HG03025 (cell line): ENCODE data around the gene L3MBTL3.
"Not testable (repeated sequence)": the region's sequence is repeated elsewhere in the genome, so short reads cannot be mapped to it uniquely, and the experiment has no call there.

Experiments used
- ATAC-seq: cut with Tn5 transposase; IDR thresholded peaks from one replicate; pipeline ENCODE4 v1.9.1; 2021; ENCODE audit warnings: mild to moderate bottlenecking, moderate library complexity; ENCODE audit not compliant: unreplicated experiment, low FRiP score

L3MBTL3 gene

DNA sequence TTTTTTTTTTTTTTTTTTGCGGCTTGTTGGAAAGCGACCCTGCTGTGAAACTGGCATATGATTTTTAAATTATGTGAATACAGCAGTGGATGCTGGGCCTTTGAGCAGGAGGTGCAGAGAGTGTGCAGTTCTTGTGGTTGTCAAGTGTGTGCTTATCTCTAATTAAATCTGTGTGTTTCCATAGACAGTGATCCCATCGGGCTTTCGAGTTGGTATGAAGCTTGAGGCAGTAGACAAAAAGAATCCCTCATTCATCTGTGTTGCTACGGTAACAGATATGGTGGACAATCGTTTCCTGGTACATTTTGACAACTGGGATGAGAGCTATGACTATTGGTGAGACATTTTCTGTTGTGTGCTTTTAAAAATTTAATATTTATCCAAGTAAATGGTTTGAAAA is 52.4 kb downstream of the L3MBTL3 start:
- ATAC-seq: no peak

DNA sequence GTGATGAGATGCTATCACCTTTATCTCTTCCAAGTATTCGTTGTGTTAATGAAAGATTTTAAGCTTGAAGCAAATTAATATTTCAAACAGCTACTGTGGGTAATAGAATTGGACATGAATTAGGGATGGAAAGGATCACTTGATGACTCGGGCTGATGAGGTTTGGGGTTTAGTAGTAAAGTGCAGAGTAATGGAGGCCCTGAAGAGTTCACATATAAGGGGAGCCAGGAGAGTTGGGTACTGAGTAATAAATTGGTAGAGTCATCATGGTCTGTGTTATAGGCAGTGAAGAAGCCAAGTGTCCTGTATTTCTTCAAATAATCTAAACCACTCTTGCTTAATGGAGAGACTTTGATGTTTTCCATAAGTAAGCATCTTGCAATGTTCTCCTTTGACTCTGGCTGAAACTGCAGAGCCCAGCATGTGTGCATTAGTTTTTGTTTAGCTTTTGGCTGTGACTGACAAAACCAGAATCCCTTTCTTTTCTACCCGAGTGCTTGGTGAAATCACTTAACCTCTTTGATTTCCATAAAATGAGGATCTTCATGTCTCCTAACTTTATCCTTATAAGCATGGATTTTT is 57.6 kb downstream of the L3MBTL3 start:
- ATAC-seq: no peak

DNA sequence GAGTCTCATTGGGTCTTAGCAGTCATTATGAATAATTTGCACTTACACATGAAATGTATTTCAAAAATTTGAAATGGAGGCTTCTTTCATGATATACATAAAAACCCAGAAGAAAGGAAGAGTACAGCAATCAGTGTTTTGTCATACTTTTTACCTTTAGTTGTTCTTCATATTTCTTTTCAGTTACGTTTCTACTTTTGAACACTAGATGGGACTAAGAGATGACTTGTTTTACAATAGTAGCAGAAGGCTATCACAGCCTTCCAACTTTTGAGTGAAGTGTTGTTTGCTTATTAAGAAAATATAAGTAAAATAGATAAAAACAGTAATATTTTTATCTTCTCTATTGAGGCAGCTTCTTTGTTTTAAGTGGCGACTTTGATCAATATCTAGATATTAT is 58.1 kb downstream of the L3MBTL3 start:
- no peak for ATAC-seq

DNA sequence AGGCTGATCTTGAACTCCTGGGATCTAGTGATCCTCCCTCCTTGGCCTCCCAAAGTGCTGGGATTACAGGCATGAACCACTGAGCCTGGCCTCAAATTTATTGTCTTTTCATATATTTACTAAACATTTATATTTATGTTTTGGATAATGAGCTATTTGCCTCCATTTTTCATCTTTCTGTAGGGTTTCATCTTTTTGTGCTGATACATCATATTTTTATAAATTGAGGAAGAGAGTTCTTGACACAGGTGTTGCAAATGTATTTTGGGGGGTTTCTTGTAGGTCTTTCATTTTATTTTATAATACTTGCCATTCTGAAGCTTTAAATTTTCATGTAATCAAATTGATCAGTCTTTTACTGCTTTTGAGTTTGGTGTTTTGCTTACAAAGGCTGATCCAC is 72.4 kb downstream of the L3MBTL3 start:
- ATAC-seq: no peak

DNA sequence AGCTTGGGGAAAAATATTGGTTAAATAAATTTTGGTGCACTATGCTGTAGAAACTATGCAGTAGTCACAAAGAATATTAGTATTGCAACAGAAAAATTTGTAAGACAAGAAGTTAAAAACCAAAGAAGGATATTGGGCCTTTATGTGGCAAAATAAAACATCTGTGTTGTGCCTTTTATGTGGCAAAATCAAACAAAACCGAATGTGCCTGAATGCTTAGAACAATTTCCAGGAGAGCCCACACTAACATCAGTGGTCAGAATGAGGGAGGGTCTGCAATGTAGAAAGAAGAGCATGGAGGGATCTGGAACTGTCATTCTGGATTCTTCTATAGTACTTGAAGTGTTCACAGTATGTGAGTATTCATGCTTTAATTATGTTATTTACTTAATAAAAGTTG is 75.2 kb downstream of the L3MBTL3 start:
- no peak for ATAC-seq

DNA sequence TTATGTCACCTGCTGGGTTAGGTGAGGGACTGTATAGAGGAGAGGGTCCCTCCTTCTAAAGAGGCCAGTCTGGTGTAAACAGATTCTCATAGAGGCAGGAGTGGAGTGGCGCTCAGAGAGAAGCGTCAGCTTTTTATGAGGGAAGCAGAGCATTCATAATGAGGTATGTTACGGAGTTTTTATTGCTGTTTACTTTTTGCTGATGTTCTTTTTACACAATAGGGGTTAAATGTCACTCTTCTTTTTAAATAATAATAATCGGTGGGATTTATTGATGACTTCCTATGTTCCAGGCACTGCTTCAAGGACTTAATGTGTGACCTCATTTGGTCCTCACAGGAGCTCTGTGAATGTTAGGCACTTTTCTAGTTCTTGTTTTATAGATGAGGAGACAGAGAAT is 79.9 kb downstream of the L3MBTL3 start:
- no peak for ATAC-seq

DNA sequence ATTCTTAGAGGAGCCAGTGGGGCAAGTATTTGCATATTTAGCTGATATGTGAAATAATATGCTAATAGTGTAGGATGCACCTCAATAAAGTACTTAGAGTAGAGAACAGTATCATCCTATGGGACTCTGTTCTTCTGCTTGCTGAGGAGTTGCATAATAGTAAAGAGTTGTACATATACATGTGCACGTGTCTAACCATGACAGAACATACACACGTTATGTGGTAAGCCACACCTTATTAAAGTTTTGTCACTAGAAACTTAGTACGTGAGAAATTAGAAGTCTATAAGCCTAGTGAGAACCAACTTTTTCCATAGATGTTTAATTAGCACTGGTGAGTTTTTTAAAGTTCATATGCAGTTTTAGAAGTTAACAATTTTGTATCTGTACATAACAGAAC is 80.7 kb downstream of the L3MBTL3 start:
- ATAC-seq: no peak

DNA sequence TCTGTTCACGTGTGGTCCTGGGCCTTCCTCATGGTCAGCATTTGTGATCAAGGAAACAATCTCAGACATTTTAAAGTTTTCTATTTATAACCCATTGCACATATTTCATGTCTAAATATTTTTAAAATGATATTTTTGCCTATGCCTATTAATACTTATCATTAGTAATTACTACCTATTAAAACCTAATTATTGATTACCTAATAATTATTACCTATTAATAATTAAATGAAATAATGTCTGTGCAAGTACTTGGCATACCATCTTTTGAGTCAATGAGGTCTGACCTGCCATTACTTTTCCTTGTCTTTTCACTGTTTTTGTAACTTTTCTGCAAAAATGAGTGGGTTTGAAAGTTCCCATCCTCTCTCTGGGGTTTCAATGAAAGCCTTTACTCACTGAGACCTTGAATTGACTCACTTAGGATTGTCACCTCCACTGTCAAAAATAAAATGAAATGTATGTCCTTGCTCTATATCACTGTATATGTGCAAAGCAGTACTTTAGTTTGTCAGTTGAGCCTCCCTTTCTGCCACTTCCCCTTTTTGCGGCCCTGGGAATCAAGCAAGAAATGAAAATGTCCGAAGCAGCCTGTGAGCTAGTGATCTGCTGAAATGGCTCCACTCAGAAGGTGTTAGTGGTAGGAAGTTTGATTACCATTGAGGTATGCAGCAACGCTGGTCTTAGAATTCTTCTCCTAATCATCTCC is 87.8 kb downstream of the L3MBTL3 start:
- ATAC-seq: peak; percentile 94

DNA sequence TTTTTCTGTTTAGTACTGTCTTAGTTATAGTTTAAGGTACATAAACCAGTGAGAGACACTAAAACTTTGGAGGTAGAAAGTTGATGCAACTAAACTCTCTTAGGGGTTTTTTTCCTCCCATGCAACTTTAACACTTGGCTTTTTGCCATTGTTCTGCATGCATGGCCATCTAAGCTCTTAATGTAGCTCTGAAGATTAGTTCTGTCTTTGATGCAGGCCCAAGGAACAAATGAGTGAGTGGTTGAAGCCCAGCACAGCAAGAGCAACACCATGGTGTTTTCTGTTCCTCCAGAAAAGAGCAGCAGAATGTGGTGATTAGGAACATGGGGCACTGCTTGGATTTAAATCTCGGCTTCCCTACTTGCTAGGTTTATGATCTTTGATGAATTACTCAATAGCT is 89.3 kb downstream of the L3MBTL3 start:
- ATAC-seq: no peak

DNA sequence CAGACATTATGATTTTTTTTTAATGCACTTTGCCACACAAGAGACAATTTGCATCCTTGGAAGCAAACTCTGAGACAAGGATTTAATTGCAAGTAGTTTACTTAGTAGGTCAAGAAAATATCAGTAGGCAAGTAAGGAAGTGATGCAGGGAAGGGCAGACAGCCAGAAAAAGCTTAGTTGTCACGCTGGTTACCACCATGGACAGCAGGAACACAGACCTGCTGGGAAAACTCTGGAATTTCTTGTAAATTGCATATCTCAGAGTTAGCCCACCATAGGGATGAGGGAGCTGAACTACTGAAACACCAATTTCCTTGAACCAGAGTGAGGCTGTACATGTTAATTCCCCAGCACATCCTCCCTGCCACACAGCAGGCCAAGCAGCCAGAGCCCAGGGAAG is 92.7 kb downstream of the L3MBTL3 start:
- ATAC-seq: no peak

DNA sequence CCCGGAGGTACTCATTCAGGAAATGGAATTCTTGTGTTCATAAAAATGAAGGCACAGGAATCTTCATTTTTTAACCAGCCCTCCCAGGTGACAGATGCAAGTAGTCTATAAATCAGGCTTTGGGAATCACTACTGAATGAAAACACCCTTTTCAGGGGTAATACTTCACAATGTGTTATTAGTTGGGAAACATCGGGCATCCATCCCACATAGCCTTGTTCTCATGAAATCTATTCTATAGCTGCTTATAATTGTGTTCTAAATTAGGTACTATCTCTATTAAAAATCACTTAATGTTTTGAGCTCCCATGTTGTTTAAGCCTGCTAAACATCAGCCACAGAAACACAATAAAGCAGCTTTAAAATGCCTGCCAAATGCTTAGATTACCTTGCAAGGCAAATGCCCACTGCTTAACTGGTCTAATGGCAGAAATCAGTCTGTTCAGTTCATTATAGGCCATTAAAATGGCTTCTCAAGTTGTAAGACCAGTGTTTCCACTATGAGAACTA is 94.9 kb downstream of the L3MBTL3 start:
- ATAC-seq: no peak

DNA sequence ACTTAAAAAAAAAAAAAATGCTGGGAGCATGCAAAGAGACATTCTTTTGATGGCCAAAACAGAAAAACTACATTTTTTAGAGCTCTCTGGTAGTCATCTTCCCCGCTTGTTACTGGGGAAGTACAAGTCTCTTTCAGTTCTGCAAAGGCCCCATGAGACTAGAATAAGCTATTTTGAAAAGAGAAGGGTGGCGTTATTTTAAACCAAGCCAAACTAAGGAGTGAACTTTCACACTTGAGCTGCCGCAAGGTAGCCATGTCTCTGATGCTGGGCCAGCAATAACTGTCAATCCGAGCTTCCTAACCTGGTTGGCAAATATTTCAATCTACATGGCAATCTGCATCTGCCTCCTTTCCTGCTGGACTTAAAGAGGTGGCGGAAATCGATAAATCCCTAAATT is 96.7 kb downstream of the L3MBTL3 start:
- peak; percentile 90 for ATAC-seq

DNA sequence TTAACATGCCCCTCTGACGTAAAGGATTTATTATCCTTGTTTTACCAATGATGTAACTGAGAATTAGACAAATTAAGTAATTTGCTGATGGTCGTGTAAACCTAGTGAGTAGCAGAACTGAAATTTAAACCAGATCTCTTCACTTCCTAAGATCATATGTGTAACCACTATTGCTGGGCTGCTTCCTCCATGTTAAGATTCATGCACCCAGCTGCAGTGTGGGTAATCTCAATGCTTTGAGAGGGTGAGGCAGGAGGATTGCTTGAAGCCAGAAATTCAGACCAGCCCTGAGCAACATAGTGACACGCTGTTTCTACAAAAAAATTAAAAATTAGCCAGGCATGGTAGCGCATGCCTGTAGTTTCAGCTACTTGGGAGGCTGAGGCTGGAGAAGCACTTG is 97.9 kb downstream of the L3MBTL3 start:
- ATAC-seq: peak; percentile 42

DNA sequence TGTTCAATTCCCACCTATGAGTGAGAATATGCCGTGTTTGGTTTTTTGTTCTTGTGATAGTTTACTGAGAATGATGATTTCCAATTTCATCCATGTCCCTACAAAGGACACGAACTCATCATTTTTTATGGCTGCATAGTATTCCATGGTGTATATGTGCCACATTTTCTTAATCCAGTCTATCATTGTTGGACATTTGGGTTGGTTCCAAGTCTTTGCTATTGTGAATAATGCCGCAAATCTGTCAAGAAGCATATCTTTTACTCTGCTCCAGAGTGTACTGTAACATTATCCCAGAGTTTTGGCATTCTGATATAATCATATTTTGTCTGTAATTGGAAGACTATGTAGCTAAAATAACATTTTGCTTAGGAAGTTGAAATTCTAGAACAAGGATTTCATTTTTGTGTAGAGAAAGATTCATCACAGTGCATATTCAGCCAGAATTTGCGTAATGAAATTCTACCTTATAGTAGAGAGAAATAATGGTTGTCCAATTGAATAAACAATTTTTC is 98.9 kb downstream of the L3MBTL3 start:
- ATAC-seq: not testable (repeated sequence)

DNA sequence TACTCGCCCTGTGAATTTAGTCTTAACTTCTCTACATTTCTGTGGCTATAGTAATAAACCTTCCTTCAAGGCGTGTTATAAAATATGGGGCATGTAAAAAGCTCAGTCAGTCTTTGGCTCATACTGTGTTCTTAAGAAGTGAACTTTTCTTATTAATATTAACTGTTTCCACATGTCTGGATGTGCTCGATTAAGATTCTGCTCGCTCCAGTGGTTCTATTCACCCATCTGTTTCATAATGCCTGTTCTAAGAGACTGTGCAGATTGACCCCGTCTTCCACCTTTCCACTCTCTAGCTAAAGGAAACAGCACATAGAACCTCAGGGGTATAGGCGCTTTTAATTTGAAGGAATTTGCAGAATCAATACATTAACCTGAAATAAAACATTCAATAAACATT is 99.9 kb downstream of the L3MBTL3 start:
- no peak for ATAC-seq

DNA sequence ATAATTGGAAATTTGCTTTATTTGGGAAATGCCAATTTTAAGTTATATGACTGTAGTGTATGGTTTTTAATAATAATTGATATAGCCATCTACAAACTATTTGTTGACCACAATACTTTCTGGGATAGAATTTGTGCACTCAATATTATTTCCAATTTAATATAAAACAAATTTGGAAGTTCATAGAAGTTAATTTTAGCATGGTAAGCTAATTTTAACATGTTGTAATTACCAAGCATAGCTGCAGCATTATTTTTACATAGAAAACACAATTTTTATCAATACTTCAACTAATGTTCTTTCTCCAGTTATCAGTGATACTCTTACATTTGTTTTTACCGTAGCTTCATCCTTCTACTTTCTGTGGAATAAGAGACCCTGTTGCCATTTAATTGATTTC is 100.8 kb downstream of the L3MBTL3 start:
- no peak for ATAC-seq

DNA sequence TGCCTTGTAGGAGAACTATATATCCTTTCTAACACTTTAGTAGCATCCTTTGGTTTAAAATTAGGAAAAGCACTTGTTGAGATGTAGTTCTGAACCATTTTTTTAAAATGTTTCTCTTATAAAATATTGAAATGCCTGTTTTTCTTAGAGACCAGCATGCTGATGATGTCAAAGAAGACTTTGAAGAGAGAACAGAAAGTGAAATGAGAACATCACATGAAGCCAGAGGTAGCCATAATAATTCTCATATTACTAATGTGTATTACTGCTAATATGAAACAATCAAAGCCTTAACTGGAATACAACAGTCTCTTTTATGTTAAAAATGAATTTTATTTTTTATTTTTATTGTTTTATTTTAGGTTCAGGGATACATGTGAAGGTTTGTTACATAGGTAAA is 102.3 kb downstream of the L3MBTL3 start:
- no peak for ATAC-seq

DNA sequence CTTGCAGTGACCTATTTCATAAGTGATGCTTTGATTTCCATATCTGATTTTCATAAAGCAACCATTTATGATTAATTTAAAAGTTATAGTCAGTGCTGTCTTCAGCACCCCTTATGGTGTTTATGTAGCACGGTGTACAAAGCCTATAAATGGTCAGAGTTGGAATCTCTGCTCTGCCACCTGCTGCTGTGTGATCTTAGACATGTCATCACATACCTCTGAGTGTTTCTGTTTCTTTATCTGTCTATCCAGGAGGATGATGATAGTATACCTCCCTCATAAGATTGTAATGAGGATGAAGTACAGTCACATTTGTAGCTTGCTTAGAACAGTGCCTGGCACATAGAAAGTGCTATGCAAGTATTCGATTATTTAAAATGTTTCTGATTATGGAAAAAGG is 103.9 kb downstream of the L3MBTL3 start:
- ATAC-seq: no peak

DNA sequence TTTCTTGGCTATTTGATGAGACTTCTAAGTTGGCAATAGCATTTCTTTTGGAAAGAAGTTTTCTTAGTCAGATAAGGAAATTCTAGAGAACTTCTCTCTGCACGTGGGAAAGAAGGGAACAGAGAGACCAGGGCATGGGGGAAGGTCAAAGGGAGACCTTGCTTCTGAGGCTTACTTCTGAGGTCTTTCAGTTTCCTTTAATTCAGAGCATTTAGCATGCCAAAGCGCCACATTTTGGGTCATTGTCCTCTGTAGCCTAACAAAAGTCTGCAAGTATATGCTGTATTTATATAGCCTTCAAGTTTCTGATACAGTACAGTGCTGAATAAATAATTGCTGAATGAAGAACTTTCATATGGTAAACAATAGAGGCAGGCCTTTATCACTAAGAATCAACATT is 108.8 kb downstream of the L3MBTL3 start:
- ATAC-seq: no peak

DNA sequence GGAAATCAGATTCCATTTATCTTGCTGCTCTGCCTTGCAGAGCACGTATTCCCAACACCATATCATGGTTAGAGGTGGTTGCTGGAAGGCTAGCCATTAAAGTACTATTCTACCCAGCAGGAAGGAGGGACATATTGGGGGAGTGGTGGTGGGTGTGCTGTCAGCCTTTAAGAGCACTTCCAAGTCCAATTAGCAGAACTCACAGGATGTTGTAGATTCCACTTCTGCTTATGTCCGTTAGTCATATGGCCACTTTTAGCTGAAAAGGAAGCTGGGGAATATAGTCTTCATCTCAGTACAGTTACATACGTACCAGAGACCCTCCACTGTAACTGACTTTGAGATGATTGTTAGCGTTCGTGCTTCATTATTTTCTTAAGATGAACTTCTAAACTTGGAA is 109.9 kb downstream of the L3MBTL3 start:
- no peak for ATAC-seq

DNA sequence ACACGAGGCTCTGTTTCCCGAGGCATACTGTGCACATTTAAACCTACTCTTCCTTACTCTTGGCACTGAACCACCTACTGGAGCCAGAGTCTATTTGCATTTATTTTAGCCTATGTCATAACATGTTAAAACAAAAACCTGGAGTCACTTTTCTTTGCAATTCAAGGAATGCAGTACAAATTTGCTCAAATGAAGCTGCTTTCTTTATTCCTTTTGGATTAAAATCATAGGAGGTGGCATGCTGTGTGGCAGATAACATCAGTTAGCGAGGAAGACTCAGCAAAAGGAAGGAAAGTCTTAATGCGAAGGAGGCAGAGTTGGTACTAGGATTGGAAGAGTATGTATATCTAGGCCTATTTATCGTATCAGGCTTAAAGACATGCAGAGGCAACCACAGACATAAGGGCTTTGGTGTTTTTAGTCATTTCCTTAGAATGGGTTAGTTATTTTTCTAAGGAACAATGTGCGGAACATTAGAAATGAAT is 111.4 kb downstream of the L3MBTL3 start:
- no peak for ATAC-seq

DNA sequence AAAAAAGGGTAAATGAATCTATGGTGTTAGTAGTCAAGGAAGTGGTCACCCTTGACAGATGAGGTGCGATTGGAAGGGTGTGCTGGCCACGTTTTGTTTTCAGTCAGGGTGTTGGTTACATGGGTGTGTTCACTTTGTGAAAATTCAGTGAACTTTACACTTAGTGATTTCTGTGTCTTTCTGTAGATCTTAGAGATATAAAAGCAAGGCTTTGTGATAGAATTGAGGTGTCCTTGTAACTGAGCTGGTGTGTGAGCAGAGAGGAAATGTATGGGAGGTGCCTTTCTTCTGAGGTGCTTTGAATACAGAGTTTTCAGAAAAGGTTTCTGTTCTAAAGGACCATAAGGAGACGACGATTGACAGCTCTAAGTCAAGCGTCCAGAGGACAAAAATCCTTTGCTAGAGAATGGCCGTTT is 113.9 kb downstream of the L3MBTL3 start:
- peak; percentile 89 for ATAC-seq
